Measurements from ENCODE around the gene USP48.

GRCh38 chr1:21758614-21759013 lies 24.3 kb downstream of the USP48 start:
- TF ChIP-seq RELA (IDR thresholded peaks at IDR 0.05; ENCODE audit: borderline replicate concordance, partially characterized antibody) (no peak), CTCF (IDR thresholded peaks at IDR 0.05 in 2 of 3, conservative IDR thresholded peaks at IDR 0.05 in 1 of 3; ENCODE audit: control insufficient read depth in 2 of 3, extremely low read depth in 1 of 3, insufficient read depth in 1 of 3, low read depth in 3 of 3, low read length in 3 of 3) (no peak), ZBTB40 (IDR thresholded peaks at IDR 0.05; ENCODE audit: borderline replicate concordance) (no peak), EP300 (IDR thresholded peaks at IDR 0.05; ENCODE audit: borderline replicate concordance in 1 of 2, control insufficient read depth in 1 of 2, low read depth in 2 of 2, low read length in 2 of 2) (no peak), ELK1 (IDR thresholded peaks at IDR 0.05; ENCODE audit: low read depth, low read length) (no peak), RAD51 (IDR thresholded peaks at IDR 0.05) (no peak), MYC (IDR thresholded peaks at IDR 0.05; ENCODE audit: insufficient read depth, insufficient read length, insufficient replicate concordance, low read length, severe bottlenecking) (no peak), SIN3A (IDR thresholded peaks at IDR 0.05; ENCODE audit: low read depth, low read length) (no peak), EGR1 (IDR thresholded peaks at IDR 0.05; ENCODE audit: borderline replicate concordance in 1 of 2, low read depth in 2 of 2, low read length in 2 of 2) (no peak), CEBPB (IDR thresholded peaks at IDR 0.05; ENCODE audit: borderline replicate concordance in 1 of 2, low read depth in 2 of 2, low read length in 2 of 2) (no peak), EZH2 (IDR thresholded peaks at IDR 0.05; ENCODE audit: borderline replicate concordance, control insufficient read depth, low read depth, low read length) (no peak), ZZZ3 (IDR thresholded peaks at IDR 0.05; ENCODE audit: control insufficient read depth, insufficient read length, low read depth) (no peak)

All from GM12878 (cell line).